Glomerular visceral epithelial cell (primary cell): ENCODE results near the gene LINC01488.

Source experiments
- DNase-seq: peaks from one replicate; pipeline ENCODE4 v3.0.0-alpha.2; 2016; ENCODE audit errors: extremely low spot score

Gene LINC01488

DNA sequence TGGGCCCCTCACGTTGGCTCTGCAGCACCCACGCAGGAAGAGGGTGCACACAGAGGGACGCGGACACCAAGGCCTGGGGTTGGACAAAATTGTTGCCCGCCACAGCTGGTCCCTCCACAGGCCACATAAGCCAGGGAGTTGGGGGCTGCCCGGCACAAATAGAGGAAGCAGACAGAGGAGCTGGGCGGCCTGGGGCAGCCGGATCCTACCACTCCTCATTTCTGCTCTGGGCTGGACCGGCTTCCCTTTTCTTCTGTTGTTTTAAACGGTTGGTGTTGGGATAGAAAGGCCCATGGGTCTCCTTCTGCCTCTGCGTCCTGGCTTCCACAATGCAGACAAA, 36.4 kb upstream of the LINC01488 start:
- no peak for DNase-seq

DNA sequence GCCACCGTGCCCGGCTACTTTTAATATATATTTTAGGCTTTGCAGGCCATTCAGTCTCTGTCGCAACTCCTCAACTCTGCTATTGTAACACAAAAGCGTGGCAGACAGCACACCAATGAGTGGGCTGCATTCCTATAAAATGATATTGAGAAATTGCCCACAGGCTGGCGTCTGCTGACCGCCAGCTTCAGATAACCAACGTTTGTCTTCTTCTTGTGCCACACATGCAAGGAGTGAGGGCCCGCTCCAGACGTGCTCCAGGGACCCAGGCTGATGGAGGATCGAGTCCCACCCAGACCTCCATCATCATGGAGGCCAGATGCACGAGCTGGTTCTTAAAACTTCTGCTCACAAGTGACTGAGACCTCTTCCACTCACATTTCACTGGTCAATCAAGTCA, 35.4 kb upstream of the LINC01488 start:
- no peak for DNase-seq

GRCh38 chr11:69447786-69448185, 33.7 kb upstream of the LINC01488 start:
- DNase-seq: peak; percentile 42

DNA sequence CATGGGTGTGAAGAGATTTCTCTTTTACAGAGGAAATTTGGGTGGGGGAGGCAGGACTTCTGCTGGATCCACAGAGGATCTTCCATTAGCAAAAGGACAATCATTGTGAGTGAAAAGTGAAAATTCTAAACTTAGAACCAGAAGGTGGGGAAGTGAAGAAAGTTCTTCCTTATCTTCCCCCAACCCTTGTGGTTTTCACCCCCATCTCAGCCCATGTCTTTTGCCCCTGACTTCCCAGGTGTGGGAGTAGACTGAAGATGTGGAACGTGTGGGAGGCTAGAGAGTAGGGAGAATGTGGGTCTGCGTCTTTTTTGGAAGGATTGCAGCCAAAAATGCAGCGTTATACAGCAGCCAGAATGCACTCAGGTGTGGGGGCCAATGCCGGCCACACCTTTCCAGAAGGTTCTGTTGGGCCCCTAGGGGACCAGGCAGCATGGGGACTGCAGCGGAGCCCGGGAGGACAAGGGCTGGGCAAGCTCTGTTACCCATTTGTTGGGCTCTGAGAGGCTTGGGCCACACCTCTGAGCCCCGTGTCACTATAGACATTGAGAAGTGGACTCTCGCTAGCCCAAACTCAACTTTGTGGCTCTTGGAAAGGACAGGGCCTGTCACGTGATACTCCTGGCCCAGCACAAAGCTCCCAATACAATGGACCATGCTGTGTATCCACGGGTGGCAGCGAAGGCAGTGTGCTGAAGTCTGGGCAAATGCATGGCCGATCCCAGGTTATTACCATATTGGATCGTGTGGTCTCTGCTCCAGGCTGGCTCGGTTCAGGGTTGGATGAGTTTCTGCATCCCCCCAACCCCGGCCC, 32.8 kb upstream of the LINC01488 start:
- DNase-seq: no peak

DNA sequence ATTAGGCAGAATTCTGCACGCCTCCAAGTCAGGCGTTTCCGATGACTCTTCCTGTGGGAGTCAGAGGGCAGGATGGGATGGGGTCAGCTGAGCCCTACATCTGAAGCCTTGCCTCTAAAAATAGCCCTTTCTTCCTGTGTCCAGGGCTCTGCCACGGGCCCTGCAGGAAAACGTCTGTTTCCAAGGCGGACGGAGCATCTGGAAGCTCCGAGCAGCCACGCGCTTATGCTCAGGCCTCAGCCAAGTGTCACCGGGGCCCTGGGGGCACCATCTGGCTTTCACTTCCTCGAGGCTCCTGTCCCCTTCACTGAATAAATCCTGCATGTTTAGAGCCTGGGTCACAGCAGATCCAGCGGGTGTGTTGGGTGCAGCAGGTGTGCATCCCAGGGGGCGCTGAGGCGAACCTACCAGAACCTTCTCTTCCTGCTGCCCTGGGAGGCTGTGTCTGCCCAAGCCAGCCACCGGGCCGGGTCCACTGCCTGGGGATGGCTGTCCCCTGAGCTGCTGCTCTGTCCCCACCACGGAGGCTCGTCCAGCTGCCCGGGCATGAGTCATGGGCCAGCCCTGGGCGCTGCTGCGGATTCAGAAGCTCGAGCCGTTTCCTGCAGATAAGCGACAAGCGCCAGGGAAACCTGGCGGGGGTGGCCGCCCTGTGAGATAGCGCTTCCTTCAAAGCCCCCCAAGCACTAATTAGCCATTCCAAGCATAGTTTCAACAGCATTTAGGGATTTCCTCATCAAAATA, 32.0 kb upstream of the LINC01488 start:
- DNase-seq: no peak

GRCh38 chr11:69450064-69450856, 31.2 kb upstream of the LINC01488 start:
- no peak for DNase-seq

DNA sequence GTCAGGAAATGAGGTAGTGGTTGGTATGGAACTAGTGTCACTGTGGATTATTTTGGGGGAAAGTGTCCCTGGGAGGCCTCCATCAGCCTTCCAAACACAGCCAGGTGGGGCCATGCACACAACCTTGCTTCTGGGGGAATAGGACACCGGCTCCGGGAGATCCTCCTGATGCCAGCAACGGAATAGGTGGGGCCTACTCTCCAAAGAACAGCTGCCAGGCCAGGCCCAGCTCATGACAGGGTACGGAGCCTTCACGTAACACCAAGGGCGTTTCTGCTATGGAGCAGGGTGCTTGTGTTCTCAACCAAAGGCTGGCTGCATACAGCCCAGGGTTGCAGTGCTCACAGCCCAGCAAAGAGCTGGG, 30.6 kb upstream of the LINC01488 start:
- DNase-seq: no peak

- no peak for DNase-seq
Measured at GRCh38 chr11:69451289-69451688, 30.2 kb upstream of the LINC01488 start.

DNA sequence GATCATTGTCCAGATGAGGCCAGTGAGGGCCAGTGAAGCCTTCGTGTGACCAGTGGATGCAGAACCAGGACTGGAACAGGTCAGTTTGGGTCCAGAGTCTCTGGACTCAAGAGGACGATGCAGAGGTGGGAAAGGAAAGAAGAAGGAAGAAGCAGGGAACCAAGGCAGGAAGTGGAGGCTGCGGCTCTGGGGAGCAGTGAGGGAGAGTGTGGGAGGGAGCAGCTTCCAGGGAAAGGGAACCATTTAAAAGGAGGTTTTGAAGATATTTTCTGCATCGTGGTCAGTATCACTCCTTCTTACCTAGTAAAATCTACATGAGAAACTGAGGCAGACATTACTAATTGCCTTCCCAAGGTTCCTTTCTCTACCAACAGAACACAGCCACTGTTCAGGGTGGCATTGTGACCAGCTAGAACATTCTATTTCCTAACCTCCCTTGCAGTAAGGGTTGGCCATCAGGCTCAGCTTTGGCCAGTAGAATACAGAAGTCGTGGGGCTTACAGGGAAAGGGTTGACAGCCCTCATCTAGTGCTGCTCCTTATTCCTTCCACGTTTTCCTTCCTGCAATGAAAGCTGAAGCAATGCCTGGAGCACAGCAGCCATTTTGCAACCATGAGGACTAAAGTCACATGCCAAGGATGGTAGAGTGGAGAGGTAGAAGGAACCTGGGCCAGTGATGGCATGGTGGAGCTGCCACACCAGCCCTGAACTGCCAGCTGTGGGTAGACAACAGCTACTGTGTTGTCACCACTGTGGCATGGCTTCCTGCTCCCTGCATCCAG, 29.1 kb upstream of the LINC01488 start:
- DNase-seq: no peak

DNA sequence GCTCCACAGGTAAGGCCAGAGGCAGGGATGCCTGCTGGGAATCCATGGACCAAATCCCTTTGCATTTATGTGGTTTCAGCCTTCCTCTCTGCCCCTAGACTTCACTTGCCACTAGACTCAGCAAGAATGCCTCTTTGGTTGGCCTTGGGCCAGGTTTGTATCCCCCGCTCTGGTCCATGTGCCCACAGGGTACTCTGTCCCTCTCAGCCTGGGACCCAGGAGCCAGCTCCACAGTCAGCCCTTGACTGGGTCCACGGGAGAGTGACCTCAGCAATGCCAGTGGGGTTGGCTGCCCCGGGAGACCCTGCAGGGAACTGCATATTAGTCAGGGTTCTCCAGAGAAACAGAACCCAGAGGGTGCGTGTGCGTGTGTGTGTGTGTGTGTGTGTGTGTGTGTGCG, 28.3 kb upstream of the LINC01488 start:
- no peak for DNase-seq

- DNase-seq: no peak
Measured at GRCh38 chr11:69454018-69454417, 27.4 kb upstream of the LINC01488 start.

DNA sequence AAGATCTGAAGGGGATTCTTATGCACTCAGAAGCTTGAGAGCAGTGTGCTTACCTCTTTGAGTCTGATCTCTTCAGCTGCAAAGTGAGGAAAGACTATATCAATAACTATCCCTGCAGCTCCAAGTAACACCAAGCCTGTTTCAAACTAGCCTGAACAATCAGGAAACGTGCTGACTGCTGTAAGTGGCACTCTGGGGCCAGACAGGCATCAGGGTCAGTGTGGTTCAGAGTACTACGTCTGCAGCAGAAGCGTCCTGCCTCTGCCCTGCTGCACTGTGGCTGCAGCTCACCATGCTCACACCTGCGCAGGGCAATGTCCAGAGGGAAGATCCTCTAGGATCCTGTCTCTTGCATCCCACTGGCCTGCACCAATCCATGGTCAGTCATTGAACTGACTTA, 25.5 kb upstream of the LINC01488 start:
- DNase-seq: no peak

DNA sequence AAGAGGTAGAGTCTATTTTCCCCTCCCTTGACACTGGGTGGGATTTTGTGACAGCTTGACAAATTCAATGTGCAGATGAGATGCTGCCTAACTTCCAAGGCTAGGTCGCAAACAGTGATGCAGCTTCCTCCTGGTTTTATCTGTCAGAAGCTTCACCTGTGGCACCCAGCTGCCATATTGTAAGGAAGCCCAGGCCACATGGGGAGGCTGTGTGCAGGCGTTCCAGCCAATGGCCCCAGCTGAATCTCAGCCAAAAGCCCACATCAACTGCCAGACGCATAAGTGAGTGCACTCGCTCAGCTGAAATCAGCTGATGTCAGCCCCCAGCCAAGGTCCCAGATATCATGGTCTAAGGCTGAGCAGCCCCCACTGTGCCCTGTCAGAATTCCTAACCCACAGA, 24.8 kb upstream of the LINC01488 start:
- DNase-seq: no peak

DNA sequence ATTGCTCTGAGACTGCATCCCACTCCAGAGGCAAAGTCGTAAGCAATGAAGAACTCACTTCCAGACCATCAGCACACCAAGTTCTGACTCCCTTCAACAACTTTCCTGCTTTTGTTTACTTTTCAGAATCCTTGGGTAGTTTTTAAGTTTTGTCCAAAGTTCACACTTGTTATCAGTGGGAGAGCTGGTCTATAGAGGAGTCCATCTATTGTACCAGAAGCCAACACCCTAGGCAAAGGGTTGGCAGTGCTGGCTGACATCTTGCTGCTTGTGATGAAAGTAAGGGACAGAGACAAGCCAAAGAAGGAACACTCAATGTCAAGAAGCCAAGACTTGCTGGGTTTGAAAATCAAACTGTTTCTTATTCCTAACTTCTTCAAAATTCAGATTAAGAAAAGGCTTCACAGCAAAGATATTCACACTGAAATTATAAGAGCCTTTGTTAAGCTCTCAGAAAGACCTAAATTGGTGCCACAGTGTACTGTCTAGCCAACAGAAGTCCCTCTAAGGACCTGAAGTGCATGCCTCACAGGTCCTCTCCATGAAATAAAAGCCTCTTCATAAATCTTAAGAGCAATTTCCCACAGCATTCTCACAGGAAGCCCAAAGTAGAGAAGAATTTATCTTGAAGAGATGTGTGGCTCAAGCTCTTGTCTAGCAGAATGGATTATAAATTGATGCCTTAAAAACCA, 21.5 kb upstream of the LINC01488 start:
- DNase-seq: no peak

DNA sequence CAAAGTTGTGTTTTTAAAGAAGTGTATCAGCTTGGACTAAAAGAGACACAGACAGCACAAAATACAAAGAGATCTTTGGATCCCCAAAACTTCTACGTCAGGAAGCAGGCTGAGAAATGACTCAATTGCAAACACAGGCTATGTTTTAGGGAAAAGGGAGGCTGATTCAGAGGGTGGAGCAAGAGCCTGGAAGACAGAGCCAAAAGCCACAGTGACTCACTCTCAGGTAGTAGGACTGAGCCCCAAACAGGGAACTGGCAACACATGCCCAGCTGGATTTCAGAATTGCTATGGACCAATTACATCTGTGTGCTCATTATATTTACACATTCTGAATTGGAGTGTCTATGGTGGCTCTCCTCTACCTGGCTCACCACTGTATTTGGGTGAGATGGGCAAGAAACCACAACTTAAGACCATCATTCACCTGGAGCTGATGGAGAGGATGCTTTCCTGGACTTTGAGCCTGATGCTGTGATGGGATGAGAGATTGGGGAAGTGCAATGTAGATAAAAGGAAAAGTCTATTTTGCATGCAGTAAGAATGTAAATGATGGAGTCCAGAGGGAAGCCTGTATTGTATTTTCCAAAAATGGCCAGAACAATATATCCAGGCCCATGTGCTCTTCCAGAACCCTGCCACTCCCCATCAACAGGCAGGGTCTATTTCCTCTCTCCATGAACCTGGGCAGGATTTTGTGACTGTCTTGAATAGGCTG, 20.8 kb upstream of the LINC01488 start:
- DNase-seq: peak; percentile 27

- DNase-seq: no peak
Measured at GRCh38 chr11:69461272-69461962, 20.0 kb upstream of the LINC01488 start.

- no peak for DNase-seq
Measured at GRCh38 chr11:69462106-69462951, 19.1 kb upstream of the LINC01488 start.

- DNase-seq: peak; percentile 13
Measured at GRCh38 chr11:69463181-69463994, 18.1 kb upstream of the LINC01488 start.
